ENCODE measurements around the gene NDOR1. TPM values are rescaled to one million over a fixed set of nuclear protein-coding genes. Genes with fewer than 3 reads are reported as not detected.
"Not testable (repeated sequence)": the region's sequence is repeated elsewhere in the genome, so short reads cannot be mapped to it uniquely, and the experiment has no call there.

The NDOR1 gene
- total RNA-seq, 2 experiments from 2014 or later, result 27.7 to 30.0 TPM

DNA sequence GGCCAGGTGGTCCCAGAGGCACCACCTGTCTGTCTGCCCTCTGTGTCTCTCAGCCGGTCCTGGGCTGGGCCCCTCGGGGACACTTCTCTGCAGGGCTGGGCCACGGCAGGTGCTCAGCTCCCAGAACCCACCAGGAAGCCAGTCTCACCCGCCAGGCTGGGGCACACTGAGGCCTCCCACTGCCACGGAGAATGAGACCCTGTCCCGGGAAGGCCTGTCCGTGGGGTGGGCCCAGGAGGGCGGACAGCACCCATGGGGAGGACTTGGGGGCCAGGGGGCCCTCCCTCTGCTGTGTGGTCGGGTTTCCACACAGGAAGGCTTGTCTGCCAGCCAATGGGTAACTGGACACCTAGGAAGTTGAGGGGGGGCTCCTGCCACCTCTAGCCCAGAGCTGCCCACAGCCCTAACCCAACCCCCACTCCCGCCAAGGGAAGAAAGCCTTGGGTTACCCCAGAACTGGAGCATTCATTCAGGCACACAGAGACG lies 31.5 kb downstream of the NDOR1 start:
- no peak overlapping the region for H3K4me3 Mint-ChIP-seq
- POLR2A ChIA-PET, result interaction anchor here (0.8 to 10.4 kb wide), 11 partner anchors 12 to 206 kb away, joined by 3 to 251 read pairs (median 5); partner anchors contain the start of genes CYSRT1, MAN1B1, NELFB and STPG3
- H3K27ac Mint-ChIP-seq, result no peak overlapping the region
- no peaks in the 10 kb centered on the region for H3K9me3 Mint-ChIP-seq
- no peaks in the 10 kb centered on the region for H3K27me3 Mint-ChIP-seq
- peaks cover 7% of the 10 kb centered on the region for H3K36me3 Mint-ChIP-seq (ENCODE audit: low read depth)
- CTCF ChIA-PET, result interaction anchor here (0.5 to 2.2 kb wide), 38 partner anchors 9 to 756 kb away, joined by 3 to 21 read pairs (median 4); partner anchors contain the start of genes ABCA2, AJM1, CYSRT1 and EHMT1
- DNase-seq, result no peak
- peaks cover 25% of the 10 kb centered on the region for H3K4me1 Mint-ChIP-seq

DNA sequence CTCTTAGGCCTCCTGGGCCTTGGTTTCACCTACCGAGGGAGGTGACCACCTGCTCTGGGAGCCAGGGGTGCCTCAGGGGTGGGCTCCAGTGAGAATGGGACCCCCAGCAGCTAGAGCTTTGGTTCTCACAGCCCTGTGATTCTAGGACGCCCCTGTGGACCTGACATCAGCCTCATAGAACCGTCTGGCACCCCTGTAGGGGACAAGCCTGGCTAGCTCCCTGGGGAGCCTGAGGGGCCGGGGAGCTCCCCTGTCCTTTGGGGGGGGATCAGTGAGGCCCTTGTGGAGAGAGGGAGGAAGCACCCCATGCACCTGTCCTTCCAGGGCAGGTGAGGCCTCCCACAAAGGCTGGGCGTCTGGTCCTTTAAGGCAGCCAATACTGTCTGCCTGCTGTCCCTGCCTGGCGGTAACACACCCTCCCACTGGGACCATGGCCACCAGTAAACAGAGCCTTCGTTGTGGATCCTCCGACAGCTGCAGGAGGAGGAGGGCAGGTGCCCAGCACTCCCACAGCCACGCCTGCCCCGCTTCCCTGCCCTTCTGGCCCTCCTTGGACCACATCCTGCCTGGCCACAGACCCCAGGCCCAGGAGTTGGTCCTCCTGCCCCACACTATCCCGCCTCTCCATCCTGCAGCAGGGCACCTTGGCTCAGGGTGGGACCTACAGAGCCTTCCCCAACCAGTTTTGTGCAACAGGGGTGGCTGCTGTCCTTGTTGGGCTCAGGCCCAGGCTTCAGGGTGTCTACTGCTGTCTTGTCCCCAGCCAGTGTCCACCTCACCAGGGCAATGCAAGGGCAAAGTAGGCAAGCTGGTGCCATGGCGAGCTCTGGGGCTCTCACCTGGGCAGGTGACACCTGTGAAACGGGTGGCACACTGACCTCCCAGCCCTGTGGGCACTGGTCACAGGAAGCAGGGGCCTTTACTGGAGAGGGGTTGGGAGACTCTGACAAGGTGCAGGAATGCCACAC lies 32.5 kb downstream of the NDOR1 start:
- no peaks in the 10 kb centered on the region for H3K27me3 Mint-ChIP-seq
- peaks cover 17% of the 10 kb centered on the region for H3K36me3 Mint-ChIP-seq (ENCODE audit: low read depth)
- ChIA-PET CTCF (interaction anchor here (0.6 to 2.2 kb wide), 12 partner anchors 11 to 191 kb away, joined by 4 to 21 read pairs (median 8); partner anchors contain the start of genes CYSRT1 and RNF224), POLR2A (interaction anchor here (0.8 to 10.4 kb wide), 4 partner anchors 15 to 142 kb away, joined by 3 to 251 read pairs (median 22); partner anchors contain the start of genes DPP7, NELFB, STPG3 and TPRN)
- no peaks in the 10 kb centered on the region for H3K9me3 Mint-ChIP-seq
- H3K27ac Mint-ChIP-seq, result no peak overlapping the region
- H3K4me3 Mint-ChIP-seq, result no peak overlapping the region
- peaks cover 36% of the 10 kb centered on the region for H3K4me1 Mint-ChIP-seq
- DNase-seq, result no peak

DNA sequence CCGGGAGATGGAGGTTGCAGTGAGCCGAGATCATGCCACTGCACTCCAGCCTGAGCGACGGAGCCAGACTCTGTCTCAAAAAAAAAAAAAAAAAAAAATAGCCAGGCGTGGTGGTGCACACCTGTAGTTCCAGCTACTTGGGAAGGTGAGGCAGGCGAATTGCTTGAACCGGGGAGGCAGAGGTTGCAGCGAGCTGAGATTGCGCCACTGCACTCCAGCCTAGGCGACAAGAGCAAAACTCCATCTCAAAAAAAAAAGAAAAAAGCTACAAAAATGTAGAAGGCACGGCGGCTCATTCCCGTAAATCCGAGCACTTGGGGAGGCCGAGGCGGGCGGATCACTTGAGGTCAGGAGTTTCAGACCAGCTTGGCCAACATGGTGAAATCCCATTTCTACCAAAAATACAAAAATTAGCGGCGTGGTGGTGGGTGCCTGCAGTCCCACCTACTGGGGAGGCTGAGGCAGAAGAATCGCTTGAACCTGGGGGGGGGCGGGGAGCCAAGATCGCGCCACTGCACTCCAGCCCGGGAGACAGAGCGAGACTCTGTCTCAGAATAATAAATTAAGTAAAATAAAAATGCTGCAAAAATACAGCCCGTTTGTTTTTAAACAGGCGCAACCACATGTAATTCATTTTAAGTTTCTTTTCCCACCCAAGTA lies 34.2 kb downstream of the NDOR1 start:
- ChIA-PET CTCF (interaction anchor here (0.9 to 2.6 kb wide), 10 partner anchors 15 to 213 kb away, joined by 3 to 12 read pairs (median 4); partner anchors contain the start of genes CYSRT1, NELFB and TOR4A), POLR2A (interaction anchor here (0.7 to 10.4 kb wide), 39 partner anchors 9 to 836 kb away, joined by 3 to 251 read pairs (median 5); partner anchors contain the start of genes ANAPC2, CYSRT1, DPP7 and EHMT1)
- H3K4me3 Mint-ChIP-seq, result peak overlapping the region; percentile 72
- H3K27ac Mint-ChIP-seq, result peak overlapping the region; percentile 67
- peaks cover 47% of the 10 kb centered on the region for H3K4me1 Mint-ChIP-seq
- H3K36me3 Mint-ChIP-seq (ENCODE audit: low read depth), result peaks cover 30% of the 10 kb centered on the region
- not testable (repeated sequence) for H3K9me3 Mint-ChIP-seq, DNase-seq, H3K27me3 Mint-ChIP-seq

DNA sequence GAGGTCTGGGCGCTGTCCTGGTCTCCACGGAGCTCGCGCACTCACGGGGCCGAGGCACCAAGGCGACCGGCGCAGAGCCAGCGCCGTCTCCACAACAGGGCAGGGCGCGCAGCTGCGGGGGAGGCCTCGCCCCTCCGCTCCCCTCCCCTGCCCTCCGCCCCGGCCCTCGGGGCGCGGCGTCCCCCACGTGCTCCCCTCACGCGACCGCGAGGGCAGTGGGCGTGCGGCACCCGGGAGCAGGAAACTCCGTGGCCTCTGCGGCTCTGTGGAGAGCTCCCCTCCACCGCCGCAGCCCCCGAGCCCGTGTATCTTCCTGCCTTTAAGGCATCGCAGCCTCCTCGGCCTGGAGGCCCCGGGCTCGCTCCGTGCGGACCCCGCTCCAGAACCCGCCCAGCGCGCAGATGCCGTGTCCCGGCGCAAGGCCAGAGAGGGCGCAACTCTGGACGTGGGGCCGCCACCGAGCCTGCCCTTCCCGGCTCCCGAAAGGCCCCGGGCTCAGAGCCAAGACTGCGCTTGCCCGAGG lies 34.9 kb downstream of the NDOR1 start:
- ChIA-PET CTCF (interaction anchor here (0.9 to 2.6 kb wide), 9 partner anchors 13 to 214 kb away, joined by 3 to 12 read pairs (median 4); partner anchors contain the start of genes CYSRT1, NELFB, RNF224 and TOR4A), POLR2A (interaction anchor here (0.6 to 10.4 kb wide), 64 partner anchors 10 to 837 kb away, joined by 3 to 251 read pairs (median 4); partner anchors contain the start of genes AJM1, ANAPC2, CLIC3 and CYSRT1)
- Mint-ChIP-seq H3K4me1 (peaks cover 47% of the 10 kb centered on the region), H3K4me3 (peak overlapping the region; percentile 72), H3K36me3 (ENCODE audit: low read depth) (peaks cover 30% of the 10 kb centered on the region), H3K27ac (peak overlapping the region; percentile 67), H3K27me3 (no peaks in the 10 kb centered on the region), H3K9me3 (no peaks in the 10 kb centered on the region)
- DNase-seq, result peak; percentile 75

DNA sequence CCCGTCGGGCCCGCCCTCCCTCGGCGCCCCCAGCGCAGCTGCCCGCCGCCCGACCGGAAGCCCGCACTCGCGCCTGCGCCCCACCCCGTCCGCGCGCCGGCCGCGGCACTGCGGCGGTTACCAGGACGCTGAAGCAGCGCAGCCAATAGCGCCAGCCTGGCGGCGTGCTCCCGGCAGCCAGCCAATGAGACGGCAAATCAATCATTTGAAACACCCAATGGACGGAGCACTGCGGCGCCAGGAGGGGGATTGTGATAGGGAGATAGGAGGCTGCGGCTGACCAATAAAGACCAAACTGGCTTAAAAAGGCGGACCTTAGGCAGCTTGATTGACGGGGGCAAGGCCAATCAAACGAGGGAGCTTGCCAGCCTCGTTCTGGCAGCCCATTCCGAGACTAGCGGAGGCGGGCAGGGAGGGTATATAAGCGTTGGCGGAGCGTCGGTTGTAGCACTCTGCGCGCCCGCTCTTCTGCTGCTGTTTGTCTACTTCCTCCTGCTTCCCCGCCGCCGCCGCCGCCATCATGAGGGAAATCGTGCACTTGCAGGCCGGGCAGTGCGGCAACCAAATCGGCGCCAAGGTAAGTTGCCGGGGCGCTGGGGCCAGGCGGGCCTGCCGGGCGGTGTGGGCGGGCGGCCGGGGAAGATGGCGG lies 35.5 kb downstream of the NDOR1 start, which contains the start of gene TUBB4B:
TUBB4B (plus strand) TSS at position 447 of the 649 bp plus-strand sequence; CDS start at position 521, 74 bp downstream.
- peak; percentile 99 for DNase-seq
- CTCF ChIA-PET, result interaction anchor here (0.8 to 2.6 kb wide), 11 partner anchors 13 to 214 kb away, joined by 3 to 12 read pairs (median 4); partner anchors contain the start of genes CYSRT1, NELFB, RNF224 and TOR4A
- Mint-ChIP-seq H3K4me1 (peaks cover 47% of the 10 kb centered on the region), H3K27me3 (no peaks in the 10 kb centered on the region), H3K4me3 (peak within 1 kb of the TSS; percentile 88), H3K27ac (peak within 1 kb of the TSS; percentile 94), H3K9me3 (no peaks in the 10 kb centered on the region), H3K36me3 (ENCODE audit: low read depth) (peaks cover 30% of the 10 kb centered on the region)
- POLR2A ChIA-PET, result interaction anchor here (0.6 to 10.4 kb wide), 66 partner anchors 11 to 838 kb away, joined by 3 to 251 read pairs (median 4); partner anchors contain the start of genes AJM1, ANAPC2, CLIC3 and CYSRT1

GRCh38 chr9:137241490-137242268 lies 36.2 kb downstream of the NDOR1 start:
- peak; percentile 75 for DNase-seq
- H3K27ac Mint-ChIP-seq, result peak overlapping the region; percentile 72
- H3K9me3 Mint-ChIP-seq, result no peaks in the 10 kb centered on the region
- H3K4me3 Mint-ChIP-seq, result peak overlapping the region; percentile 88
- ChIA-PET POLR2A (interaction anchor here (0.6 to 10.4 kb wide), 50 partner anchors 11 to 513 kb away, joined by 3 to 251 read pairs (median 4); partner anchors contain the start of genes ANAPC2, CYSRT1, DPH7 and DPP7), CTCF (interaction anchor here (0.5 to 2.5 kb wide), 9 partner anchors 13 to 212 kb away, joined by 3 to 12 read pairs (median 4); partner anchors contain the start of genes CYSRT1, NELFB, RNF224 and TOR4A)
- peaks cover 45% of the 10 kb centered on the region for H3K4me1 Mint-ChIP-seq
- no peaks in the 10 kb centered on the region for H3K27me3 Mint-ChIP-seq
- peaks cover 30% of the 10 kb centered on the region for H3K36me3 Mint-ChIP-seq (ENCODE audit: low read depth)

DNA sequence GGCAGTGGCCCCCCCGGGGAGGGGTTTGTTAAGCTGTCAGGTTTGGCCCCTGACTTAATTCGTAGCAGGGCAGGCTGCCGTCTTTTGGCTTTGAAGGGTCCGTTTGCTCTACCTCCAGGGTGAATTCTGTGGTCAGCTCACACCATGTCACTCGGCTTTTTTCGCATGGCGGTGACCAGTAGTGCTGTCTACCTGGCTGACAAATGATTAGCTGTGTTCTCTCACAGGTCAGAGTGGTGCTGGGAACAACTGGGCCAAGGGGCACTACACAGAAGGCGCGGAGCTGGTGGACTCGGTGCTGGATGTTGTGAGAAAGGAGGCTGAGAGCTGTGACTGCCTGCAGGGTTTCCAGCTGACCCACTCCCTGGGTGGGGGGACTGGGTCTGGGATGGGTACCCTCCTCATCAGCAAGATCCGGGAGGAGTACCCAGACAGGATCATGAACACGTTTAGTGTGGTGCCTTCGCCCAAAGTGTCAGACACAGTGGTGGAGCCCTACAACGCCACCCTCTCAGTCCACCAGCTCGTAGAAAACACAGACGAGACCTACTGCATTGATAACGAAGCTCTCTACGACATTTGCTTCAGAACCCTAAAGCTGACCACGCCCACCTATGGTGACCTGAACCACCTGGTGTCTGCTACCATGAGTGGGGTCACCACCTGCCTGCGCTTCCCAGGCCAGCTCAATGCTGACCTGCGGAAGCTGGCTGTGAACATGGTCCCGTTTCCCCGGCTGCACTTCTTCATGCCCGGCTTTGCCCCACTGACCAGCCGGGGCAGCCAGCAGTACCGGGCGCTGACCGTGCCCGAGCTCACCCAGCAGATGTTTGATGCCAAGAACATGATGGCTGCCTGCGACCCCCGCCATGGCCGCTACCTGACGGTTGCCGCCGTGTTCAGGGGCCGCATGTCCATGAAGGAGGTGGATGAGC lies 37.0 kb downstream of the NDOR1 start:
- peak overlapping the region; percentile 84 for H3K4me3 Mint-ChIP-seq
- DNase-seq, result no peak
- POLR2A ChIA-PET, result interaction anchor here (0.7 to 10.4 kb wide), 19 partner anchors 11 to 156 kb away, joined by 3 to 251 read pairs (median 3); partner anchors contain the start of genes CYSRT1, DPP7, MAN1B1 and NELFB
- H3K4me1 Mint-ChIP-seq, result peaks cover 42% of the 10 kb centered on the region
- H3K36me3 Mint-ChIP-seq (ENCODE audit: low read depth), result peaks cover 30% of the 10 kb centered on the region
- no peaks in the 10 kb centered on the region for H3K9me3 Mint-ChIP-seq
- peak overlapping the region; percentile 72 for H3K27ac Mint-ChIP-seq
- H3K27me3 Mint-ChIP-seq, result no peaks in the 10 kb centered on the region
- CTCF ChIA-PET, result interaction anchor here (0.5 to 1.0 kb wide), 4 partner anchors 12 to 429 kb away, joined by 3 to 4 read pairs (median 3); no protein-coding TSS in a partner anchor

DNA sequence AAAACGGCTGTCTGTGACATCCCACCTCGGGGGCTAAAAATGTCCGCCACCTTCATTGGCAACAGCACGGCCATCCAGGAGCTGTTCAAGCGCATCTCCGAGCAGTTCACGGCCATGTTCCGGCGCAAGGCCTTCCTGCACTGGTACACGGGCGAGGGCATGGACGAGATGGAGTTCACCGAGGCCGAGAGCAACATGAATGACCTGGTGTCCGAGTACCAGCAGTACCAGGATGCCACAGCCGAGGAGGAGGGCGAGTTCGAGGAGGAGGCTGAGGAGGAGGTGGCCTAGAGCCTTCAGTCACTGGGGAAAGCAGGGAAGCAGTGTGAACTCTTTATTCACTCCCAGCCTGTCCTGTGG lies 37.7 kb downstream of the NDOR1 start:
- not testable (repeated sequence) for H3K27ac Mint-ChIP-seq, H3K9me3 Mint-ChIP-seq, DNase-seq, H3K27me3 Mint-ChIP-seq
- ChIA-PET POLR2A (interaction anchor here (1.1 to 10.4 kb wide), 7 partner anchors 10 to 129 kb away, joined by 3 to 251 read pairs (median 4); partner anchors contain the start of genes DPP7, NELFB and STPG3), CTCF (interaction anchor here (0.5 to 1.0 kb wide), 3 partner anchors 11 to 428 kb away, joined by 3 to 4 read pairs (median 3); no protein-coding TSS in a partner anchor)
- peak overlapping the region; percentile 39 for H3K4me3 Mint-ChIP-seq
- H3K36me3 Mint-ChIP-seq (ENCODE audit: low read depth), result peaks cover 30% of the 10 kb centered on the region
- H3K4me1 Mint-ChIP-seq, result peaks cover 38% of the 10 kb centered on the region

DNA sequence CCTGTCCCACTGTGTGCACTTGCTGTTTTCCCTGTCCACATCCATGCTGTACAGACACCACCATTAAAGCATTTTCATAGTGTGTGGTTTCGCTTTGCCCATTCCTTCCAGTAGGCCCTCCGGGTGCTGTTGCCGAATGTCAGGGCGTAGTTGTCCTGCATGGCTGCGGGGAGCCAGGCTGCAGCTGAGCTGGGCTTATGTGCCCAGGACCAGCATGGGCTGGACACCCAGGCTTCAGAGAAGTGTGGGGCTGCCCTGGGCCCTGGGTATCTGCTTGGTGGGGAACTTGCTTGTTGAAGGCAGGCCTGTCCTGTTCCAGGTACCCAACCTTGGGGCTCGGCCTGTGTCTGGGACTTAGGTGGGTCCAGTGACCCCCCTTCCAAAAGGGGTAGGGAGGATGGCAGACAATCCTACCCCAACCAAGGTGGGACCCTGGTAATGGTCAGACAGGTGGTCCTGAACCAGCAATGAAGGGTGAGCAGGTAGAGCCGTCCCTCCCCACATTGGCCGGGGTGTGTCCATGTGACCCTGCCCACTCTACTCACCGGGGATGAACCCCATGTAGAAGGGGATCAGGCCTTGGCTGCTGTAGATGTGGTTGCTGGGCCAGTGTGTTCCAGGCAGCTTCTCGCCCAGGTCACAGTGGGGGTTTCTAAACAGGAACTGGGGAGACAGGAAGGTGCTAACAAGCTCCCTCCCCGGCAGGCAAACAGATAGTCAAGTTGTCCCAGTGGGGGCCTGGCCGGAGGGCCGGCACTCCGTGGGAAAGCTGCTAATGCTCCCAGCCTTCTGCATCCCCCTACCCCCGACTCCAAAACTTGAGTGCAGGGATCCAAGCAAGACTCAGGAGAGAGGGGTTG lies 38.4 kb downstream of the NDOR1 start:
- no peaks in the 10 kb centered on the region for H3K27me3 Mint-ChIP-seq
- no peak for DNase-seq
- peaks cover 30% of the 10 kb centered on the region for H3K36me3 Mint-ChIP-seq (ENCODE audit: low read depth)
- H3K27ac Mint-ChIP-seq, result no peak overlapping the region
- H3K4me1 Mint-ChIP-seq, result peaks cover 32% of the 10 kb centered on the region
- H3K4me3 Mint-ChIP-seq, result peak overlapping the region; percentile 39
- no peaks in the 10 kb centered on the region for H3K9me3 Mint-ChIP-seq
- CTCF ChIA-PET, result no interaction called here
- POLR2A ChIA-PET, result interaction anchor here (0.5 to 10.4 kb wide), 6 partner anchors 9 to 704 kb away, joined by 3 to 251 read pairs (median 4); partner anchors contain the start of genes DPP7, NELFB and STPG3

Measured in activated CD4-positive, alpha-beta memory T cell treated with anti-CD3 and anti-CD28 coated beads, Interleukin-2, amount 10 ng/mL, durations not matched to agents 7 days and 5 days (primary cell).